ENCODE measurements around the gene GLDN. TPM values are rescaled to one million over a fixed set of nuclear protein-coding genes. Genes with fewer than 3 reads are reported as not detected.

Gene GLDN
- polyA plus RNA-seq, 1 of the 3 experiments (the other 2 are of a cell fraction) = not detected

GRCh38 chr15:51328926-51329325 lies 12.5 kb upstream of the GLDN start (continued):
- TF ChIP-seq, protein P1, sequence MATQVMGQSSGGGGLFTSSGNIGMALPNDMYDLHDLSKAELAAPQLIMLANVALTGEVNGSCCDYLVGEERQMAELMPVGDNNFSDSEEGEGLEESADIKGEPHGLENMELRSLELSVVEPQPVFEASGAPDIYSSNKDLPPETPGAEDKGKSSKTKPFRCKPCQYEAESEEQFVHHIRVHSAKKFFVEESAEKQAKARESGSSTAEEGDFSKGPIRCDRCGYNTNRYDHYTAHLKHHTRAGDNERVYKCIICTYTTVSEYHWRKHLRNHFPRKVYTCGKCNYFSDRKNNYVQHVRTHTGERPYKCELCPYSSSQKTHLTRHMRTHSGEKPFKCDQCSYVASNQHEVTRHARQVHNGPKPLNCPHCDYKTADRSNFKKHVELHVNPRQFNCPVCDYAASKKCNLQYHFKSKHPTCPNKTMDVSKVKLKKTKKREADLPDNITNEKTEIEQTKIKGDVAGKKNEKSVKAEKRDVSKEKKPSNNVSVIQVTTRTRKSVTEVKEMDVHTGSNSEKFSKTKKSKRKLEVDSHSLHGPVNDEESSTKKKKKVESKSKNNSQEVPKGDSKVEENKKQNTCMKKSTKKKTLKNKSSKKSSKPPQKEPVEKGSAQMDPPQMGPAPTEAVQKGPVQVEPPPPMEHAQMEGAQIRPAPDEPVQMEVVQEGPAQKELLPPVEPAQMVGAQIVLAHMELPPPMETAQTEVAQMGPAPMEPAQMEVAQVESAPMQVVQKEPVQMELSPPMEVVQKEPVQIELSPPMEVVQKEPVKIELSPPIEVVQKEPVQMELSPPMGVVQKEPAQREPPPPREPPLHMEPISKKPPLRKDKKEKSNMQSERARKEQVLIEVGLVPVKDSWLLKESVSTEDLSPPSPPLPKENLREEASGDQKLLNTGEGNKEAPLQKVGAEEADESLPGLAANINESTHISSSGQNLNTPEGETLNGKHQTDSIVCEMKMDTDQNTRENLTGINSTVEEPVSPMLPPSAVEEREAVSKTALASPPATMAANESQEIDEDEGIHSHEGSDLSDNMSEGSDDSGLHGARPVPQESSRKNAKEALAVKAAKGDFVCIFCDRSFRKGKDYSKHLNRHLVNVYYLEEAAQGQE (IDR thresholded peaks at IDR 0.05; ENCODE audit: low read depth, low read length) = no peak
- TF ChIP-seq FOXM1 (IDR thresholded peaks at IDR 0.05; ENCODE audit: low read depth) (no peak), CHD2 (IDR thresholded peaks at IDR 0.05; ENCODE audit: low read length, partially characterized antibody) (no peak), EP300 (IDR thresholded peaks at IDR 0.05; ENCODE audit: borderline replicate concordance in 1 of 2, low read depth in 1 of 2, low read length in 1 of 2) (no peak)

GRCh38 chr15:51331141-51331540 lies 10.3 kb upstream of the GLDN start:
- DNase-seq = no peak
- TF ChIP-seq TCF12 (IDR thresholded peaks at IDR 0.05) (no peak), TAF1 (IDR thresholded peaks at IDR 0.05; ENCODE audit: borderline replicate concordance, low read depth, low read length) (no peak), RCOR1 (IDR thresholded peaks at IDR 0.05; ENCODE audit: low read length) (no peak), FOXJ3 (CRISPR knock-in tag; IDR thresholded peaks at IDR 0.05) (no peak), GATA2 (CRISPR knock-in tag; IDR thresholded peaks at IDR 0.05) (no peak), MXI1 (IDR thresholded peaks at IDR 0.05; ENCODE audit: low read depth, low read length) (no peak), ZBTB33 (IDR thresholded peaks at IDR 0.05; ENCODE audit: borderline replicate concordance, low read depth) (no peak), MAX (IDR thresholded peaks at IDR 0.05; ENCODE audit: low read depth) (no peak), YY1 (IDR thresholded peaks at IDR 0.05; ENCODE audit: low read depth) (no peak), JUND (IDR thresholded peaks at IDR 0.05) (no peak), NRF1 (IDR thresholded peaks at IDR 0.05; ENCODE audit: low read depth, low read length) (no peak), SIN3A (IDR thresholded peaks at IDR 0.05; ENCODE audit: borderline replicate concordance, low read depth, low read length) (no peak)
- TF ChIP-seq, protein P2, sequence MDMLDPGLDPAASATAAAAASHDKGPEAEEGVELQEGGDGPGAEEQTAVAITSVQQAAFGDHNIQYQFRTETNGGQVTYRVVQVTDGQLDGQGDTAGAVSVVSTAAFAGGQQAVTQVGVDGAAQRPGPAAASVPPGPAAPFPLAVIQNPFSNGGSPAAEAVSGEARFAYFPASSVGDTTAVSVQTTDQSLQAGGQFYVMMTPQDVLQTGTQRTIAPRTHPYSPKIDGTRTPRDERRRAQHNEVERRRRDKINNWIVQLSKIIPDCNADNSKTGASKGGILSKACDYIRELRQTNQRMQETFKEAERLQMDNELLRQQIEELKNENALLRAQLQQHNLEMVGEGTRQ (IDR thresholded peaks at IDR 0.05; ENCODE audit: borderline replicate concordance, low read depth, low read length) = no peak
- TF ChIP-seq, protein P3, sequence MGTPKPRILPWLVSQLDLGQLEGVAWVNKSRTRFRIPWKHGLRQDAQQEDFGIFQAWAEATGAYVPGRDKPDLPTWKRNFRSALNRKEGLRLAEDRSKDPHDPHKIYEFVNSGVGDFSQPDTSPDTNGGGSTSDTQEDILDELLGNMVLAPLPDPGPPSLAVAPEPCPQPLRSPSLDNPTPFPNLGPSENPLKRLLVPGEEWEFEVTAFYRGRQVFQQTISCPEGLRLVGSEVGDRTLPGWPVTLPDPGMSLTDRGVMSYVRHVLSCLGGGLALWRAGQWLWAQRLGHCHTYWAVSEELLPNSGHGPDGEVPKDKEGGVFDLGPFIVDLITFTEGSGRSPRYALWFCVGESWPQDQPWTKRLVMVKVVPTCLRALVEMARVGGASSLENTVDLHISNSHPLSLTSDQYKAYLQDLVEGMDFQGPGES (IDR thresholded peaks at IDR 0.05; ENCODE audit: low read depth, low read length) = no peak
- TF ChIP-seq, protein P1 (IDR thresholded peaks at IDR 0.05; ENCODE audit: low read depth, low read length) = no peak
- no peaks in the 10 kb centered on the region for H3K9me3 ChIP-seq
- 29% methylated on average over 5 of the region's 5 CpGs for WGBS (ENCODE audit: low lambda C conversion rate)
- no peaks in the 10 kb centered on the region for H3K79me2 ChIP-seq (ENCODE audit: insufficient read depth)
- no peak overlapping the region for H3K4me2 ChIP-seq
- H3K27ac ChIP-seq (ENCODE audit: low read depth in 2 of 2, low read length in 1 of 2) = no peak overlapping the region
- no peak overlapping the region for H2AFZ ChIP-seq (ENCODE audit: low read depth)
- no peak overlapping the region for H3K4me3 ChIP-seq (ENCODE audit: low read depth in 2 of 2, low read length in 1 of 2)
- H4K20me1 ChIP-seq (ENCODE audit: insufficient read depth) = no peaks in the 10 kb centered on the region
- no peaks in the 10 kb centered on the region for H3K36me3 ChIP-seq (replicated peaks in 1 of 2; ENCODE audit: control insufficient read depth in 1 of 2, insufficient read depth in 2 of 2, low read length in 1 of 2)
- CTCF ChIA-PET = interaction anchor here (0.6 to 1.1 kb wide), 2 partner anchors 42 to 72 kb away, joined by 3 read pairs; no protein-coding TSS in a partner anchor
- H3F3A ChIP-seq (replicated peaks; ENCODE audit: insufficient read depth) = no peaks in the 10 kb centered on the region
- no peaks in the 10 kb centered on the region for H3K9me2 ChIP-seq
- no peaks in the 10 kb centered on the region for H3K27me3 ChIP-seq (ENCODE audit: insufficient read depth)
- no peaks in the 10 kb centered on the region for H3K4me1 ChIP-seq (ENCODE audit: control insufficient read depth in 1 of 2, insufficient read depth in 2 of 2, low read depth in 1 of 2, low read length in 1 of 2)
- no peak overlapping the region for H3K9ac ChIP-seq
- POLR2A ChIA-PET = no interaction called here

Data from SK-N-SH (cell line).